Stimulated activated naive CD8-positive, alpha-beta T cell treated with anti-CD3 and anti-CD28 coated beads, Interleukin-15, Interleukin-2, amounts not matched to agents 100 ng/mL and 50 ng/mL, for 24 hours (primary cell): Measurements from ENCODE around the gene ITGB8.

ENCODE experiments used
- H3K27ac Mint-ChIP-seq: one replicate; pipeline ENCODE4 v1.8.0; 2021; ENCODE audit warnings: mild to moderate bottlenecking, mixed read lengths
- H3K27me3 Mint-ChIP-seq: one replicate; pipeline ENCODE4 v1.8.0; 2021; ENCODE audit warnings: mixed read lengths
- H3K36me3 Mint-ChIP-seq: one replicate; pipeline ENCODE4 v1.8.0; 2021; ENCODE audit warnings: low read depth, mixed read lengths
- H3K4me1 Mint-ChIP-seq: one replicate; pipeline ENCODE4 v1.8.0; 2021; ENCODE audit warnings: low read depth, mixed read lengths
- H3K4me3 Mint-ChIP-seq: one replicate; pipeline ENCODE4 v1.8.0; 2021; ENCODE audit warnings: mild to moderate bottlenecking, mixed read lengths
- H3K9me3 Mint-ChIP-seq: one replicate; pipeline ENCODE4 v1.8.0; 2021; ENCODE audit warnings: mixed read lengths

The ITGB8 gene

GRCh38 chr7:20456701-20457100 is 126.0 kb downstream of the ITGB8 start:
- no peak overlapping the region for H3K27ac Mint-ChIP-seq
- H3K36me3 Mint-ChIP-seq, result no peaks in the 10 kb centered on the region
- no peaks in the 10 kb centered on the region for H3K4me1 Mint-ChIP-seq
- no peaks in the 10 kb centered on the region for H3K27me3 Mint-ChIP-seq
- H3K9me3 Mint-ChIP-seq, result no peaks in the 10 kb centered on the region
- no peak overlapping the region for H3K4me3 Mint-ChIP-seq

- no peaks in the 10 kb centered on the region for H3K27me3 Mint-ChIP-seq
These were observed 127.8 kb downstream of the ITGB8 start for GRCh38 chr7:20458521-20458920.

GRCh38 chr7:20459419-20459818 is 128.7 kb downstream of the ITGB8 start:
- Mint-ChIP-seq H3K36me3 (no peaks in the 10 kb centered on the region), H3K4me1 (no peaks in the 10 kb centered on the region), H3K27me3 (no peaks in the 10 kb centered on the region), H3K4me3 (no peak overlapping the region), H3K27ac (no peak overlapping the region), H3K9me3 (no peaks in the 10 kb centered on the region)

More at GRCh38 chr7:20458521-20458920, 127.8 kb downstream of the ITGB8 start:
- no peaks in the 10 kb centered on the region for H3K4me1 Mint-ChIP-seq
- no peaks in the 10 kb centered on the region for H3K9me3 Mint-ChIP-seq
- no peak overlapping the region for H3K27ac Mint-ChIP-seq
- no peak overlapping the region for H3K4me3 Mint-ChIP-seq
- H3K36me3 Mint-ChIP-seq, result no peaks in the 10 kb centered on the region

- no peak overlapping the region for H3K4me3 Mint-ChIP-seq
- H3K27me3 Mint-ChIP-seq, result no peaks in the 10 kb centered on the region
- no peak overlapping the region for H3K27ac Mint-ChIP-seq
- no peaks in the 10 kb centered on the region for H3K4me1 Mint-ChIP-seq
- H3K36me3 Mint-ChIP-seq, result no peaks in the 10 kb centered on the region
- H3K9me3 Mint-ChIP-seq, result no peaks in the 10 kb centered on the region
These were observed 134.2 kb downstream of the ITGB8 start for GRCh38 chr7:20464891-20465290.
